GM06990 (cell line): ENCODE measurements around the gene MAML1.

ENCODE experiments used
- DNase-seq: peaks from one replicate; pipeline ENCODE4 v3.0.0-alpha.2; 2011; ENCODE audit not compliant: insufficient read length; ENCODE audit errors: extremely low read depth
- H3K27me3 ChIP-seq: replicated peaks from 2 replicates; pipeline ENCODE4 v1.6.0; 2011; ENCODE audit warnings: low read length; ENCODE audit not compliant: control insufficient read depth, insufficient read depth
- H3K36me3 ChIP-seq: 2 replicates; pipeline ENCODE4 v1.5.1; 2011; ENCODE audit warnings: low read length; ENCODE audit not compliant: control insufficient read depth, insufficient read depth
- H3K4me3 ChIP-seq: replicated peaks from 2 replicates; pipeline ENCODE4 v1.5.1; 2011; ENCODE audit warnings: low read depth, mild to moderate bottlenecking, control low read depth, low read length
- TF ChIP-seq, protein P1 (sequence below): IDR thresholded peaks from 2 replicates; pipeline ENCODE4 v1.5.1; 2011; ENCODE audit warnings: low read length, control low read depth, mild to moderate bottlenecking, inconsistent platforms; ENCODE audit not compliant: insufficient read depth, poor library complexity, severe bottlenecking

The MAML1 gene

GRCh38 chr5:179820483-179821297, 88.1 kb downstream of the MAML1 start, which contains the start of gene SQSTM1:
TSS of gene SQSTM1 (plus strand) at chr5:179820905. CDS start at chr5:179820937, 32 bp downstream.
- DNase-seq: peak; percentile 88
- H3K4me3 ChIP-seq: peak within 1 kb of the TSS; percentile 82
- H3K36me3 ChIP-seq: peaks cover 16% of the 10 kb centered on the region
- no peaks in the 10 kb centered on the region for H3K27me3 ChIP-seq
- TF ChIP-seq, protein P1, sequence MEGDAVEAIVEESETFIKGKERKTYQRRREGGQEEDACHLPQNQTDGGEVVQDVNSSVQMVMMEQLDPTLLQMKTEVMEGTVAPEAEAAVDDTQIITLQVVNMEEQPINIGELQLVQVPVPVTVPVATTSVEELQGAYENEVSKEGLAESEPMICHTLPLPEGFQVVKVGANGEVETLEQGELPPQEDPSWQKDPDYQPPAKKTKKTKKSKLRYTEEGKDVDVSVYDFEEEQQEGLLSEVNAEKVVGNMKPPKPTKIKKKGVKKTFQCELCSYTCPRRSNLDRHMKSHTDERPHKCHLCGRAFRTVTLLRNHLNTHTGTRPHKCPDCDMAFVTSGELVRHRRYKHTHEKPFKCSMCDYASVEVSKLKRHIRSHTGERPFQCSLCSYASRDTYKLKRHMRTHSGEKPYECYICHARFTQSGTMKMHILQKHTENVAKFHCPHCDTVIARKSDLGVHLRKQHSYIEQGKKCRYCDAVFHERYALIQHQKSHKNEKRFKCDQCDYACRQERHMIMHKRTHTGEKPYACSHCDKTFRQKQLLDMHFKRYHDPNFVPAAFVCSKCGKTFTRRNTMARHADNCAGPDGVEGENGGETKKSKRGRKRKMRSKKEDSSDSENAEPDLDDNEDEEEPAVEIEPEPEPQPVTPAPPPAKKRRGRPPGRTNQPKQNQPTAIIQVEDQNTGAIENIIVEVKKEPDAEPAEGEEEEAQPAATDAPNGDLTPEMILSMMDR: no peak

- peaks cover 20% of the 10 kb centered on the region for H3K36me3 ChIP-seq
- peak overlapping the region; percentile 82 for H3K4me3 ChIP-seq
- TF ChIP-seq, protein P1: no peak
- no peaks in the 10 kb centered on the region for H3K27me3 ChIP-seq
- DNase-seq: peak; percentile 86
Observed at GRCh38 chr5:179821298-179822058, 88.9 kb downstream of the MAML1 start.

- Histone ChIP-seq H3K27me3 (no peaks in the 10 kb centered on the region), H3K36me3 (peaks cover 23% of the 10 kb centered on the region), H3K4me3 (peak overlapping the region; percentile 82)
- DNase-seq: no peak
- TF ChIP-seq, protein P1: no peak
Observed at GRCh38 chr5:179822059-179822432, 89.4 kb downstream of the MAML1 start.

DNA sequence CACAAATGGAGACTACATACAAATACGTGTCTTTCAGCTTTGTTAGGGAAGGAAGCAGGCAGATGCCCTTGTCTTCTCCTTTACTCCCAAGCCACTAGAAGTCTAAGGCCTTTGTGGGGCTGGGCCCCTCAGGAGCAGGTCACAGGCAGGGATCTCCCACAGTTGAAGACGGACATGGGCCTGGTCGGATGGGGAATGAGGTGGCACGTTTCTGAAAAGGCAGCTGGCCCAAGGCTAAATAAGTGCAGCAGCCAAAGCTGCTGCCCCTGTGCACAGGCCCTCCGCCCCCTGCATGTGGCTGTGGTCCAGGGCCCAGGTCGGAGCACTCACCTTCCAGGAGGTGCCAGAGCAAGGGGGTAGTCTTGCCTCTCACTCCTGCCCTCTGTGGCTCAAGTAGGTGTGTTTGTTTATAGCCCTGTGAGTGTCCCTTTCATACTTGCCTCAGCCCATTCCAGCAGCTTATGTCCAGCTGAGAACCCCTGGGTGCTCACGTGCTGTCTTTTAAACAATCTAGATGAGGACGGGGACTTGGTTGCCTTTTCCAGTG, 89.9 kb downstream of the MAML1 start:
- Histone ChIP-seq H3K4me3 (peak overlapping the region; percentile 82), H3K36me3 (peaks cover 23% of the 10 kb centered on the region), H3K27me3 (no peaks in the 10 kb centered on the region)
- no peak for DNase-seq
- TF ChIP-seq, protein P1: no peak

GRCh38 chr5:179823937-179824744, 91.5 kb downstream of the MAML1 start:
- Histone ChIP-seq H3K27me3 (no peaks in the 10 kb centered on the region), H3K36me3 (peaks cover 30% of the 10 kb centered on the region), H3K4me3 (no peak overlapping the region)
- TF ChIP-seq, protein P1: no peak
- no peak for DNase-seq
